Subcutaneous adipose tissue (tissue), 4 donors: ENCODE results near the gene ASXL2. TPM values are rescaled to one million over a fixed set of nuclear protein-coding genes. Genes with fewer than 3 reads are reported as not detected.

Experiments used
- total RNA-seq, 4 donors: library from RNA; depleted of rRNA; stranded (reverse); fragments of >200 nt; gene quantifications; one replicate each; pipeline ENCODE4 v1.1.0, GENCODE V29; 2016
- TF ChIP-seq, protein P1 (sequence below): fragments of 450-650 bp; IDR thresholded peaks from one replicate; pipeline ENCODE4 v1.5.1; 2016; ENCODE audit warnings: low read depth, mild to moderate bottlenecking, control low read depth, antibody characterized with exemption, moderate library complexity

ASXL2 gene
- total RNA-seq, 4 donors from 2014 or later, result 17.0 to 23.5 (median 18.9) TPM

DNA sequence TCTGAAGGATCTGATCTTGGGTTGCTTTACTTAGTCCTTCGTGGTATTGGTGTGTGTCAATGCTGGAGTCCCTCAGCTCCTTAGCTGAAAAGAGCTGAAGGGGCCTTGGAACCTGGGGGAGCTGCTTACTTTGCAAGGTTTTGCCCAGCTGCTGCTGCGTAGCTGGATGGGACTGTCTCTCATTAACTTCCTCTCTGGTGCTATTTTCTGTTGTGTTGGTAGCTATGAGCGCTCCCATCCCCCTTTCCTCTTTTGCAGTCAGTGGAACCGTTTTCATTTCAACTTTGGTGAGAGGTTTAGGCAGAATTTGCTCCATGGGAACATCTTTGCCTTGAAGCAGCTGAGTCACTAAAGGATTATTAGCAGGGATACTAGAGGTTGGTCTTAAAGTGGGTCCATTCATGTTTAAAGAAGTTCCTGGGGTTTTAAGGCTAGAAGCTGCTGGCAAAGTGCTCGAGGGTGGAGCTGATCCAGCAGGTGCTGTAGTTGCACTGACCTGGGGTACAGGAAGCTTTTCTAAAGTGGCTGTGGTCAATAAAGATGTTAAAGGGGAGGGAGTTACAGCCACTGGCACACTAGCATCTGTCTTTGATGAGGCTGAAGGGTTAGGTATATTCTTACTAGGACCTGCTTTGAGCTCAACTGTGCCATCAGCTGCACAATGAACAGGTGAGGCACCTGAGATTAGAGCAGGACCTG lies 135.0 kb downstream of the ASXL2 start:
- TF ChIP-seq, protein P1, sequence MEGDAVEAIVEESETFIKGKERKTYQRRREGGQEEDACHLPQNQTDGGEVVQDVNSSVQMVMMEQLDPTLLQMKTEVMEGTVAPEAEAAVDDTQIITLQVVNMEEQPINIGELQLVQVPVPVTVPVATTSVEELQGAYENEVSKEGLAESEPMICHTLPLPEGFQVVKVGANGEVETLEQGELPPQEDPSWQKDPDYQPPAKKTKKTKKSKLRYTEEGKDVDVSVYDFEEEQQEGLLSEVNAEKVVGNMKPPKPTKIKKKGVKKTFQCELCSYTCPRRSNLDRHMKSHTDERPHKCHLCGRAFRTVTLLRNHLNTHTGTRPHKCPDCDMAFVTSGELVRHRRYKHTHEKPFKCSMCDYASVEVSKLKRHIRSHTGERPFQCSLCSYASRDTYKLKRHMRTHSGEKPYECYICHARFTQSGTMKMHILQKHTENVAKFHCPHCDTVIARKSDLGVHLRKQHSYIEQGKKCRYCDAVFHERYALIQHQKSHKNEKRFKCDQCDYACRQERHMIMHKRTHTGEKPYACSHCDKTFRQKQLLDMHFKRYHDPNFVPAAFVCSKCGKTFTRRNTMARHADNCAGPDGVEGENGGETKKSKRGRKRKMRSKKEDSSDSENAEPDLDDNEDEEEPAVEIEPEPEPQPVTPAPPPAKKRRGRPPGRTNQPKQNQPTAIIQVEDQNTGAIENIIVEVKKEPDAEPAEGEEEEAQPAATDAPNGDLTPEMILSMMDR, result no peak

DNA sequence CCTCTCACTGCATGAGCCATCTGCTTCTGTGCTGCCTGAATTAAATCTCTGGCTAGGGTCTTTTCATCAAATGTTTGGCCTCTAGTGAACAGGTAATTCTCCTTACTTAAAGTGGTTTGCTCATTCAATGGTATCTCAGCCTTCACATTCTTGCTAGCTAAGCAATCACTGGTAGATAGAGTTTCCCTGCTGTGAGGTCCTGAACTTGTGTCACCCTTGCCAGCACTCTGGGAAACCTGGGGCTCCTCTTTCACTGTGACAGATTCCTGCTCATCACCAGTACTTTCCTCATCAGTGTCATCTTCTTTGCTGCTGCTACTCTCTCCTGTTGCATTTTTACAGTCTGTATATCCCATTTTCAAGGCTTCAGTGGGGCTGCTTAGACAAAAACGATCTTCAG lies 135.8 kb downstream of the ASXL2 start:
- TF ChIP-seq, protein P1, result no peak

DNA sequence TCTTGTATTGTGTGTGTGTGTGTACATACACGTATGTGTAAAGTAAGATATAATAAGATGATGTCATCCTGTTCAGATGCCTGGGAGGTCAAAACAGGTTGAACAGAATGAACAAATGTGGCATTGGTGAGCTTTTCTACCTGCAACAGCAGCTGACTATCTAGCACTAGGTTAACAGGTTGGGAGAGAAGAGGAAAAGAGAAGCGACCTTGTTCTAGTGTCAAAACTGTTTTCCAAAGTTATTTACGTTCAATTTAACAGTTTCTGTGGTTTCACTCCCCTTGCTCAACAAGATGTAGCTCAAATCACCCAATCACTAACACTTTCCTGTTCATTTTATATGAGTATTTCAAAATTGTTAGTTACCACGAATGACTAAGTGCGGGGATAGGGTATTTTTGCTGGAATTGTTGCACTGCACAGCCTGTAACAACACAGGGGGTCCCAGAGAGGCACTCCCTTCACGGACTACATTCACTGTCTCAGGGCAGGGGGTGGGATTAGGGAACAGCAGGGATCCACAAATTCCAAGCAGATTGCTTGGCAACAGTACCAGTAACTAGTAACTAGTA lies 137.4 kb downstream of the ASXL2 start:
- TF ChIP-seq, protein P1, result no peak

DNA sequence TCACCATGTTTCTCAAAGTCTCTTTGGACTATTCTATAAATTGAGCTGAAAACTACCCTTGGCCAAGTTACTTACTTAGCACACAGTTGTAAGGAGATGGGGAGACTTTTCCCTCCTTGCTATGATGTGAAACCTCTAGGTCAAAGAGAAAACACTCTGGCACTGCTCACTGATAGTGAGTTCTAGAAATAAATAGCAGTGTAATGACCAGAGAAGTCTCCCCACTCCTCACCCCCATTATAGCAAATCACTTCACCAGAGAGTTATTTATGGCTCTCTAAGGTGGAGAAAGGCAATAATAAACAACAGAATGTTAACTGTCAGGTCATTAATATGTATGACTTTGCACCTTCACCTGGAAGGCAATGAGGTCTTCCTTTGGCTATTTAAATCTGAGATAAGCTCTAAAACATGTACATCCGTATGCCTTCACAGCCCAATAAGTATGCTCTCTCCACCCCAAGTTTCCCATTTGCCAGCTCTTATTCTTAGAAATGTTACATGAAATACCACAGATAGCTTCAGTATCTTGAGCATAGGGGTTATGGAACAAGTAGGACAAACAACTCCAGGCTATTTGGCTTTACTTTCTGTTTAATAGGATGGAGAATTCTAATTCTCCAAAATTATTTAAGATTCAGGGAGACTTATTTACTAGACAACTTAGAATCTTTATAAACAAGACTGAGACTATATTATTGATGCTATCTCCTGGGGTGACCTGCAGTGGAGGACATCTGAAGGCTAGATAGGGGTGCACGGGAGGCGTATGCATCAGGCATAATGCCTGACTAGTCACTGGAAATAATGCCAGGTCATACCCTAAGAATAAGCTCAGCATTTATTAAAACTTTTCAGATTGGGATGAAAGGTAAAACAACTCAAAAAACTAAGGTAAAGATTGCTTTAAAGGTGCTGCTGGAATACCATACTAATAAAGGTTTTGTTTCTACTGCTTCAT lies 139.6 kb downstream of the ASXL2 start:
- TF ChIP-seq, protein P1, result no peak

DNA sequence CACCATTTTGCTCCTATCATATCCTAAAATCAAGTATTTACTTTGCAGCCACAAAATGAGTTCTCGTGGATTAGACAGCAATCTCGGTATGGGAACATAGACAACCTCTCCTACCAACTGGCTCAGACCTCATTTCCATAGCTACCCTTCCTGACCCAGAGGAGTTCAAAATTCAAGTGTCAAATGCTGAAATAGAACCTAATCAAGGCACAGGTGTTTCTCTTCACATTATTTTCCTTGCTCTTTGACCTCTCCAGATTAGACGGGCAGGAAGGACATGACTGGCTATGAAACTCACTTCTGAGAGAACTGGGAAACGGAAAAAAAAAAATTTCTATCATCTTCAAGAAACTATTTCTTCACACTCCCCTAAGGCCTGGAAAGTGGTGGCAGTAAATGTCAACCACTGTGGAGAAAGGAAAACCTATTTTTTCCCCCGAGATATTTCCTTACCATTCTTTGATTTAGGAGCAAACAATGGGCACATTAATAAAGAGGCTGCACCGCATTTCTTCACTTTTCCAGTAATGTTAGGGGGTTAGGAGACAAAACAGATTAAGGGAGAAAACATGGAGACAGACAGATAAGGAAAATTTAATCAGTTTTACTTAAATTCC lies 141.3 kb downstream of the ASXL2 start:
- TF ChIP-seq, protein P1, result no peak

DNA sequence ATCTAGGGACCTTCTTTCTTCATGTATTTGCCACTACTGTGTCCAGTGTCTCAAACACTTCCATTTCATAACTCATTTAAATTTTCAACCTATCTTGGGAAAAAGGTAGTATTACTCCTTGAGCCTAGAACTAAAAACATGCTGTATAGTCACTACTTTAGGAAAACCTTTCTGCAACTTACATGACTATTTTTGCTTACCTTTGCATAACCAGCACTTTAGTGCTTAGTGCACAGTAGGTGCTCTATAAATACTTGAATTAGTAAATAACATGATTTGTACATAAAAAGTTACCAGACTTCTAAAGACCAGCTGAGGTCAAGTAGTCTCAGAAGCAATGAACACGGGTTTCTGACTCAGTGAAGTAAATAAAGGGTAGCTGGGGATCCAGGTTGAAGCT lies 142.5 kb downstream of the ASXL2 start:
- TF ChIP-seq, protein P1, result no peak

DNA sequence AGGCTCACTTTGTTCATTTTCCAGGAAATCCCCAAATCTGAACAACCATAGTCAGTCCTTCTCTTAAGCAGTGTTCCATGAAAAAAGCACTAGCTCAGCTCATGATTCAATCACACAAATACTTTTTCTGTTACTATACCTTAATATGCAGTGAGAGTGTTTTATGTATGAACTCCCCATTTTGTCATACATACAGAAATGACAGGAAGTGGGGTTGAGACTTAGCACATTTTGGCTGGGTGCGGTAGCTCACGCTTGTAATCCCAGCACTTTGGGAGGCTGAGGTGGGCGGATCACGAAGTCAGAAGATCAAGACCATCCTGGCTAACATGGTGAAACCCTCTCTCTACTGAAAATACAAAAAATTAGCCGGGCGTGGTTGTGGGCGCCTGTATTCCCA lies 149.7 kb downstream of the ASXL2 start:
- TF ChIP-seq, protein P1, result no peak
